Keratinocyte (primary cell): ENCODE measurements around the gene TMEM132A.

Source experiments
- CTCF ChIP-seq, 3 experiments: IDR thresholded peaks in 1 of 3; conservative IDR thresholded peaks in 1 of 3; optimal IDR thresholded peaks in 1 of 3; 2 replicates in 2 of 3; 3 replicates in 1 of 3; pipeline versions ENCODE3 to v1.5.1; 2011; ENCODE audit warnings: low read length in 3 of 3, mild to moderate bottlenecking in 3 of 3, moderate library complexity in 2 of 3, control low read depth in 1 of 3, inconsistent platforms in 1 of 3; ENCODE audit not compliant: insufficient read depth in 2 of 3; ENCODE audit errors: extremely low read depth in 1 of 3
- EZH2 ChIP-seq: IDR thresholded peaks from one replicate; pipeline ENCODE4 v1.6.1; 2012; ENCODE audit warnings: inconsistent platforms, mild to moderate bottlenecking, low read length, moderate library complexity

GRCh38 chr11:60959431-60959830 lies 35.2 kb downstream of the TMEM132A start:
- TF ChIP-seq CTCF (optimal IDR thresholded peaks at IDR 0.05 in 1 of 3, IDR thresholded peaks at IDR 0.05 in 1 of 3, conservative IDR thresholded peaks at IDR 0.05 in 1 of 3; ENCODE audit: extremely low read depth in 1 of 3, insufficient read depth in 2 of 3, low read length in 3 of 3) (no peak), EZH2 (no peak)
